ENCODE measurements around the gene BTBD18. TPM values are rescaled to one million over a fixed set of nuclear protein-coding genes. Genes with fewer than 3 reads are reported as not detected.
"Not testable (repeated sequence)": the region's sequence is repeated elsewhere in the genome, so short reads cannot be mapped to it uniquely, and the experiment has no call there.

Gene BTBD18
- polyA plus RNA-seq, 3 donors from 2014 or later, result 0.12 to 0.86 (median 0.25) TPM

DNA sequence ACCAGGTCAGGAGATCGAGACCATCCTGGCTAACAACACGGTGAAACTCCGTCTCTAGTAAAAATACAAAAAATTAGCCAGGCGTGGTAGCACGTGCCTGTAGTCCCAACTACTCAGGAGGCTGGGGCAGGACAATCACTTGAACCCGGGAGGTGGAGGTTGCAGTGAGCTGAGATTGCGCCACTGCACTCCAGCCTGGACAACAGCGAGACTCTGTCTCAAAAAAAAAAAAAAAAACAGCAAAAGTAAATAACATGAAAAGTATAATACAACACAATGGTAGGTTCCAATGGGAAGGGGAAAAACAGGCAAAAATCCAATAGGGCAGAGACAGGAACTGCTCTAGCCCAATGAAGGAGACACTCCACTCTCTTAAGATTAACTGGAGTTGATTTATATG lies 46.2 kb downstream of the BTBD18 start:
- not testable (repeated sequence) for H3K4me3 Mint-ChIP-seq; H3K27ac Mint-ChIP-seq; H3K27me3 Mint-ChIP-seq (ENCODE audit: low read depth in 3 of 3); DNase-seq; H3K9me3 Mint-ChIP-seq
- peaks cover 0 to 14% (median 9%) of the 10 kb centered on the region in 3 donors for H3K36me3 Mint-ChIP-seq
- peaks cover 7 to 19% of the 10 kb centered on the region in 2 donors for H3K4me1 Mint-ChIP-seq

DNA sequence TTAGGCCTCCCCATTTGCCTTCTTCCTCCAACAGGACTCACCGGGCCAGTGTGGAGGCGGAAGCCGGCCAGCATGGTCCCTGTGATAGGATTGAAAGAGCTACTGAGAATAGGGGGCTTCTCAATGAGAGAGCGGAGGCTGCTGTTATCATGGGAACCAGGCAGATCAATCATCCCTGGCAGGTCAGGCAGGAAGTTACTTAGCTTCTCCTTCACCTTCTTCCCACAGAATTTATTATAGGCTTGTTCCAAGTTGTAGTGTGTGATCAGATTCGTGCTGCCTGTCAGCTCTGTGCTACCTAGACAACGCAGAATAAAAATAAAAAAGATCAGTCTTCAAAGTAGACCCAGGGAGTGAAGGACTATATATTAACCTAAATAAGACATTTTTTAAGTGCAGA lies 46.7 kb downstream of the BTBD18 start:
- Mint-ChIP-seq H3K4me1 (peaks cover 6 to 14% of the 10 kb centered on the region in 2 donors), H3K27ac (peak overlapping the region in 1 of 6 donors; percentile 50), H3K9me3 (no peaks in the 10 kb centered on the region), H3K27me3 (ENCODE audit: low read depth in 3 of 3) (no peaks in the 10 kb centered on the region), H3K4me3 (no peak overlapping the region), H3K36me3 (peaks cover 0 to 16% (median 9%) of the 10 kb centered on the region in 3 donors)
- no peak for DNase-seq

DNA sequence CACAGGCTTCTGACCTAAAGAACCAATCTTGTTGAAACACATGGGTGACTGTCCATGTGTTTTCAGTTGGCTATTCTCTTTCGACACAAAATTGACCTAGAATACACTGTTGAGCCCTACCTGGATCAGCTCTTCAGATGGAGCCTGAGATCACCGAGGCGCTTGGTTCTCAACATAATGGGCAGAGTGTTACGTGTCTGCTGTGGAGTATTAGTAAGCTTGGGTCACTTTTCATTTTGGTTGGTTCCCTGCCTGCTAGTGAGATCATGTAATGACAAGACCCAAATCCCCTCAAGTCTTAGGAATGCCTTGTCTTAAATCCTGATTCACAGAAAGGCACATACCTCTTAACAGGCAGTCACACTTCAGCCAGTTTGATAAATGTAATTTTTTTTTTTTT lies 48.3 kb downstream of the BTBD18 start:
- Mint-ChIP-seq H3K9me3 (no peaks in the 10 kb centered on the region), H3K4me1 (peaks cover 3 to 4% of the 10 kb centered on the region in 2 donors), H3K27me3 (ENCODE audit: low read depth in 3 of 3) (peaks cover 0 to 2% (median 0%) of the 10 kb centered on the region in 3 donors), H3K4me3 (no peak overlapping the region), H3K27ac (no peak overlapping the region), H3K36me3 (peaks cover 5 to 29% (median 12%) of the 10 kb centered on the region in 3 donors)
- DNase-seq, result no peak

DNA sequence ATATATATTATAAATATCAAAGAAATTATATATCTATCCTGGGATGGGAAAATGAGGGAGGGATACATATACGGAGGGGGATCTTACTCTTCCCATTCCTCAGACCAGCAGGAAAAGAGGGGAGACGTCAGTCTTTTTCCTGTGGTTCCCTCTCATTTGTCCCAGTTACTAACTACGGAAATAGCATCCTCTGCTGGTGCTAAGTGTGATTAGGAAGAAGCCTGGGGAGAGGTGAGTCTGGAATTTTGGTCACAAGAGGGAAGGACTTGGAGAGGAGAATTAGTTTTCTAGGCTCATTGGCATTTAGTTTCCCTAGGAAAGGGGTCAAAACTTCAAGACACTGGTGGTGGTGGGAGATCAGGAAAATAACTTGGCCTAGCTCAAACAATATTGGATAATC lies 51.2 kb downstream of the BTBD18 start:
- H3K36me3 Mint-ChIP-seq, result peaks cover 5 to 40% (median 22%) of the 10 kb centered on the region in 3 donors
- H3K27ac Mint-ChIP-seq, result peak overlapping the region in 1 of 6 donors; percentile 77
- peaks cover 0 to 4% (median 0%) of the 10 kb centered on the region in 3 donors for H3K27me3 Mint-ChIP-seq (ENCODE audit: low read depth in 3 of 3)

DNA sequence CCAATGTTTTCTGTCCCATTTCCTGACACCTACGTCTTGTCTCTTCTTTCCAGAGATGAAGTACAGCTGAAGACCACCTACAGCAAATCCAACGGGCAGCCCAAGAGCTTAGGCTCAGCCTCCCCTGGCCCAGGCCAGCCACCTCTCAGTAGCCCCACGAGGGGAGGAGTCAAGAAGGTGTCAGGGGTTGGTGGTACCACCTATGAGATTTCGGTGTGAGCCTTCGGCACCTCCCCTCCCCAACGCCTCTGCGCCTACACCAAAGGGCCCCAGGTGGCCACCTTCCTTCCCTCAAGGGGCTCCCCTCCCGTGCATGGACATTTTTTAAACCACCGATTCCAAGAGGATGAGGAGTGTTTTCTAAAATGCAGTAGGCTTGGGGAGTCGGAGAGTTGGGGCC lies 51.8 kb downstream of the BTBD18 start:
- Mint-ChIP-seq H3K9me3 (no peaks in the 10 kb centered on the region), H3K4me1 (no peaks in the 10 kb centered on the region), H3K27ac (no peak overlapping the region), H3K36me3 (peaks cover 5 to 37% (median 22%) of the 10 kb centered on the region in 3 donors), H3K27me3 (ENCODE audit: low read depth in 3 of 3) (peaks cover 0 to 4% (median 0%) of the 10 kb centered on the region in 3 donors), H3K4me3 (no peak overlapping the region)
- DNase-seq, result no peak

More for the DNA sequence above, 51.2 kb downstream of the BTBD18 start:
- no peak overlapping the region for H3K4me3 Mint-ChIP-seq
- DNase-seq, result no peak
- no peaks in the 10 kb centered on the region for H3K4me1 Mint-ChIP-seq
- no peaks in the 10 kb centered on the region for H3K9me3 Mint-ChIP-seq

DNA sequence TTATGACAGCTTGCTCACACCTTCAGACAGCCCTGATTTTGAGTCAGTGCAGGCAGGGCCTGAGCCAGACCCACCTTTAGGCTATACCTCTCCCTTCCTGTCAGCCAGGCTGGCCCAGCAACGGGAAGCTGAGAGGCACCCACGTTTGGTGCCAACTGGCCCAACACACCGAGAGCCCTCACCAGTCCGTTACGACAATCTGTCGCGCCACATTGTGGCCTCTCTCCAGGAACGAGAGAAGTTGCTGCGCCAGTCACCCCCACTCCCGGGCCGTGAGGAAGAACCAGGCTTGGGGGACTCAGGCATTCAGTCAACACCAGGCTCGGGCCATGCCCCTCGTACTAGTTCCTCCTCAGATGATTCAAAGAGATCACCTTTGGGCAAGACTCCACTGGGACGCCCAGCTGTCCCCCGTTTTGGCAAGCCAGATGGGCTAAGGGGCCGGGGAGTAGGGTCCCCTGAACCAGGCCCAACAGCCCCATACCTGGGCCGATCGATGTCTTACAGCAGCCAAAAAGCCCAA lies 52.7 kb downstream of the BTBD18 start:
- no peak overlapping the region for H3K27ac Mint-ChIP-seq
- H3K4me1 Mint-ChIP-seq, result no peaks in the 10 kb centered on the region
- H3K36me3 Mint-ChIP-seq, result peaks cover 5 to 30% (median 16%) of the 10 kb centered on the region in 3 donors
- peaks cover 0 to 4% (median 0%) of the 10 kb centered on the region in 3 donors for H3K27me3 Mint-ChIP-seq (ENCODE audit: low read depth in 3 of 3)
- no peak overlapping the region for H3K4me3 Mint-ChIP-seq
- H3K9me3 Mint-ChIP-seq, result no peaks in the 10 kb centered on the region
- DNase-seq, result no peak

Other genes with a start within 250 kb of the BTBD18 start
- 10 to 100 TPM; 15.8 to 20.3 (median 17.5) TPM for gene SLC43A1, start 236.1 kb downstream of the BTBD18 start, polyA plus RNA-seq
- 100 to 1,000 TPM in 1 of 3 donors, 10 to 100 TPM in 2; 52.9 to 101 (median 55.7) TPM for gene TIMM10, start 221.1 kb downstream of the BTBD18 start, polyA plus RNA-seq
- under 1 TPM in 2 of 3 donors, not detected in 1; 0.12 to 0.47 TPM for gene SMTNL1, start 214.2 kb downstream of the BTBD18 start, polyA plus RNA-seq
- gene UBE2L6, start 184.1 kb downstream of the BTBD18 start, polyA plus RNA-seq, result 100 to 1,000 TPM; 310 to 706 (median 354) TPM
- gene SERPING1, start 154.1 kb downstream of the BTBD18 start, polyA plus RNA-seq, result under 1 TPM in 1 of 3 donors, not detected in 2; 0.71 TPM
- under 1 TPM in 1 of 3 donors, not detected in 2; 0.09 TPM for gene YPEL4, start 101.9 kb downstream of the BTBD18 start, polyA plus RNA-seq
- 10 to 100 TPM; 18.4 to 36.7 (median 20.9) TPM for gene CLP1, start 94.1 kb downstream of the BTBD18 start, polyA plus RNA-seq
- 10 to 100 TPM; 19.0 to 46.8 (median 24.3) TPM for gene ZDHHC5, start 83.7 kb downstream of the BTBD18 start, polyA plus RNA-seq
- 10 to 100 TPM; 12.6 to 19.7 (median 19.6) TPM for gene MED19, start 39.6 kb downstream of the BTBD18 start, polyA plus RNA-seq
- 100 to 1,000 TPM in 1 of 3 donors, 10 to 100 TPM in 2; 59.3 to 139 (median 72.1) TPM for gene TMX2, start 39.2 kb downstream of the BTBD18 start, polyA plus RNA-seq
- gene SELENOH, start 10.3 kb downstream of the BTBD18 start, polyA plus RNA-seq, result 100 to 1,000 TPM; 157 to 276 (median 190) TPM
- gene CTNND1, start 10.0 kb upstream of the BTBD18 start, polyA plus RNA-seq, result 1 to 10 TPM; 1.1 to 2.5 (median 1.9) TPM

All from immature natural killer cell (primary cell).